ENCODE data around the gene SYNM.

The SYNM gene

GRCh38 chr15:99139276-99139675 lies 34.4 kb downstream of the SYNM start:
- Histone ChIP-seq H3K27me3 (ENCODE audit: insufficient read depth, insufficient read length) (no peaks in the 10 kb centered on the region), H3K4me3 (ENCODE audit: insufficient read length, low read depth) (no peak overlapping the region), H3K9ac (ENCODE audit: insufficient read length, low read depth) (no peak overlapping the region), H3K9me3 (ENCODE audit: insufficient read depth, low read length) (no peaks in the 10 kb centered on the region), H3K4me1 (ENCODE audit: insufficient read depth, insufficient read length) (peaks cover 8% of the 10 kb centered on the region), H3K36me3 (ENCODE audit: insufficient read depth, insufficient read length, low read length) (peaks cover 39% of the 10 kb centered on the region)
- DNase-seq (ENCODE audit: low read depth, low spot score) = peak; percentile 33
- TF ChIP-seq ZNF274 (IDR thresholded peaks at IDR 0.05; ENCODE audit: low read depth, low read length) = no peak
- TF ChIP-seq YY1 (IDR thresholded peaks at IDR 0.05; ENCODE audit: insufficient read depth, insufficient read length) = no peak
- TF ChIP-seq SUZ12 (IDR thresholded peaks at IDR 0.05; ENCODE audit: extremely low read depth, insufficient read depth, insufficient read length) = no peak

- Histone ChIP-seq H3K36me3 (ENCODE audit: insufficient read depth, insufficient read length, low read length) (peaks cover 26% of the 10 kb centered on the region), H3K9ac (ENCODE audit: insufficient read length, low read depth) (no peak overlapping the region), H3K4me1 (ENCODE audit: insufficient read depth, insufficient read length) (peaks cover 8% of the 10 kb centered on the region), H3K9me3 (ENCODE audit: insufficient read depth, low read length) (no peaks in the 10 kb centered on the region), H3K27me3 (ENCODE audit: insufficient read depth, insufficient read length) (no peaks in the 10 kb centered on the region), H3K4me3 (ENCODE audit: insufficient read length, low read depth) (no peak overlapping the region)
- no peak for DNase-seq (ENCODE audit: low read depth, low spot score)
- no peak for TF ChIP-seq YY1 (IDR thresholded peaks at IDR 0.05; ENCODE audit: insufficient read depth, insufficient read length)
- TF ChIP-seq ZNF274 (IDR thresholded peaks at IDR 0.05; ENCODE audit: low read depth, low read length) = no peak
- TF ChIP-seq SUZ12 (IDR thresholded peaks at IDR 0.05; ENCODE audit: extremely low read depth, insufficient read depth, insufficient read length) = no peak
Measured at GRCh38 chr15:99140590-99140989, 35.7 kb downstream of the SYNM start.

- no peak for DNase-seq (ENCODE audit: low read depth, low spot score)
- Histone ChIP-seq H3K4me3 (ENCODE audit: insufficient read length, low read depth) (no peak overlapping the region), H3K27me3 (ENCODE audit: insufficient read depth, insufficient read length) (no peaks in the 10 kb centered on the region), H3K36me3 (ENCODE audit: insufficient read depth, insufficient read length, low read length) (peaks cover 24% of the 10 kb centered on the region), H3K4me1 (ENCODE audit: insufficient read depth, insufficient read length) (peaks cover 8% of the 10 kb centered on the region), H3K9me3 (ENCODE audit: insufficient read depth, low read length) (no peaks in the 10 kb centered on the region), H3K9ac (ENCODE audit: insufficient read length, low read depth) (no peak overlapping the region)
- no peak for TF ChIP-seq SUZ12 (IDR thresholded peaks at IDR 0.05; ENCODE audit: extremely low read depth, insufficient read depth, insufficient read length)
- TF ChIP-seq ZNF274 (IDR thresholded peaks at IDR 0.05; ENCODE audit: low read depth, low read length) = no peak
- no peak for TF ChIP-seq YY1 (IDR thresholded peaks at IDR 0.05; ENCODE audit: insufficient read depth, insufficient read length)
Measured at GRCh38 chr15:99141943-99142342, 37.1 kb downstream of the SYNM start.

GRCh38 chr15:99142562-99142961 lies 37.7 kb downstream of the SYNM start:
- TF ChIP-seq YY1 (IDR thresholded peaks at IDR 0.05; ENCODE audit: insufficient read depth, insufficient read length) (no peak), SUZ12 (IDR thresholded peaks at IDR 0.05; ENCODE audit: extremely low read depth, insufficient read depth, insufficient read length) (no peak), ZNF274 (IDR thresholded peaks at IDR 0.05; ENCODE audit: low read depth, low read length) (no peak)
- Histone ChIP-seq H3K4me1 (ENCODE audit: insufficient read depth, insufficient read length) (peaks cover 8% of the 10 kb centered on the region), H3K36me3 (ENCODE audit: insufficient read depth, insufficient read length, low read length) (peaks cover 19% of the 10 kb centered on the region), H3K27me3 (ENCODE audit: insufficient read depth, insufficient read length) (no peaks in the 10 kb centered on the region), H3K4me3 (ENCODE audit: insufficient read length, low read depth) (no peak overlapping the region), H3K9me3 (ENCODE audit: insufficient read depth, low read length) (no peaks in the 10 kb centered on the region), H3K9ac (ENCODE audit: insufficient read length, low read depth) (no peak overlapping the region)
- peak; percentile 32 for DNase-seq (ENCODE audit: low read depth, low spot score)

- Histone ChIP-seq H3K9ac (ENCODE audit: insufficient read length, low read depth) (no peak overlapping the region), H3K4me3 (ENCODE audit: insufficient read length, low read depth) (no peak overlapping the region), H3K36me3 (ENCODE audit: insufficient read depth, insufficient read length, low read length) (peaks cover 19% of the 10 kb centered on the region)
Measured at GRCh38 chr15:99143242-99143641, 38.4 kb downstream of the SYNM start.

GRCh38 chr15:99143655-99144610 lies 39.1 kb downstream of the SYNM start:
- Histone ChIP-seq H3K4me1 (ENCODE audit: insufficient read depth, insufficient read length) (peaks cover 3% of the 10 kb centered on the region), H3K4me3 (ENCODE audit: insufficient read length, low read depth) (no peak overlapping the region), H3K9ac (ENCODE audit: insufficient read length, low read depth) (no peak overlapping the region), H3K27me3 (ENCODE audit: insufficient read depth, insufficient read length) (no peaks in the 10 kb centered on the region), H3K36me3 (ENCODE audit: insufficient read depth, insufficient read length, low read length) (peaks cover 18% of the 10 kb centered on the region), H3K9me3 (ENCODE audit: insufficient read depth, low read length) (no peaks in the 10 kb centered on the region)
- DNase-seq (ENCODE audit: low read depth, low spot score) = no peak
- TF ChIP-seq ZNF274 (IDR thresholded peaks at IDR 0.05; ENCODE audit: low read depth, low read length) (no peak), SUZ12 (IDR thresholded peaks at IDR 0.05; ENCODE audit: extremely low read depth, insufficient read depth, insufficient read length) (no peak), YY1 (IDR thresholded peaks at IDR 0.05; ENCODE audit: insufficient read depth, insufficient read length) (no peak)

More at GRCh38 chr15:99143242-99143641, 38.4 kb downstream of the SYNM start:
- TF ChIP-seq ZNF274 (IDR thresholded peaks at IDR 0.05; ENCODE audit: low read depth, low read length) (no peak), YY1 (IDR thresholded peaks at IDR 0.05; ENCODE audit: insufficient read depth, insufficient read length) (no peak), SUZ12 (IDR thresholded peaks at IDR 0.05; ENCODE audit: extremely low read depth, insufficient read depth, insufficient read length) (no peak)
- H3K27me3 ChIP-seq (ENCODE audit: insufficient read depth, insufficient read length) = no peaks in the 10 kb centered on the region
- peaks cover 8% of the 10 kb centered on the region for H3K4me1 ChIP-seq (ENCODE audit: insufficient read depth, insufficient read length)
- no peak for DNase-seq (ENCODE audit: low read depth, low spot score)
- no peaks in the 10 kb centered on the region for H3K9me3 ChIP-seq (ENCODE audit: insufficient read depth, low read length)

- DNase-seq (ENCODE audit: low read depth, low spot score) = no peak
- Histone ChIP-seq H3K4me1 (ENCODE audit: insufficient read depth, insufficient read length) (peaks cover 3% of the 10 kb centered on the region), H3K4me3 (ENCODE audit: insufficient read length, low read depth) (no peak overlapping the region), H3K36me3 (ENCODE audit: insufficient read depth, insufficient read length, low read length) (peaks cover 28% of the 10 kb centered on the region), H3K27me3 (ENCODE audit: insufficient read depth, insufficient read length) (no peaks in the 10 kb centered on the region), H3K9me3 (ENCODE audit: insufficient read depth, low read length) (no peaks in the 10 kb centered on the region), H3K9ac (ENCODE audit: insufficient read length, low read depth) (no peak overlapping the region)
- TF ChIP-seq SUZ12 (IDR thresholded peaks at IDR 0.05; ENCODE audit: extremely low read depth, insufficient read depth, insufficient read length) = no peak
- no peak for TF ChIP-seq ZNF274 (IDR thresholded peaks at IDR 0.05; ENCODE audit: low read depth, low read length)
- no peak for TF ChIP-seq YY1 (IDR thresholded peaks at IDR 0.05; ENCODE audit: insufficient read depth, insufficient read length)
Measured at GRCh38 chr15:99145005-99145404, 40.1 kb downstream of the SYNM start.

Data from NT2/D1 (cell line).